Measurements from ENCODE around the gene NUDT21. TPM values are rescaled to one million over a fixed set of nuclear protein-coding genes. Genes with fewer than 3 reads are reported as not detected.
"Not testable (repeated sequence)": the region's sequence is repeated elsewhere in the genome, so short reads cannot be mapped to it uniquely, and the experiment has no call there.

Gene NUDT21
- total RNA-seq, 1 donor from 2014 or later, result 313 TPM

GRCh38 chr16:56405977-56406672 lies 45.0 kb downstream of the NUDT21 start:
- H3K36me3 Mint-ChIP-seq (ENCODE audit: low read depth), result peaks cover 20% of the 10 kb centered on the region
- DNase-seq (ENCODE audit: low spot score), result no peak
- H3K4me1 Mint-ChIP-seq (ENCODE audit: low read depth), result no peaks in the 10 kb centered on the region
- intact Hi-C loops (cut with micrococcal nuclease), result no loop called here
- no peak overlapping the region for H3K4me3 Mint-ChIP-seq
- H3K27ac Mint-ChIP-seq, result no peak overlapping the region
- H3K9me3 Mint-ChIP-seq, result no peaks in the 10 kb centered on the region
- H3K27me3 Mint-ChIP-seq (ENCODE audit: insufficient read depth), result no peaks in the 10 kb centered on the region

- Mint-ChIP-seq H3K9me3 (no peaks in the 10 kb centered on the region), H3K27me3 (ENCODE audit: insufficient read depth) (no peaks in the 10 kb centered on the region), H3K36me3 (ENCODE audit: low read depth) (peaks cover 31% of the 10 kb centered on the region), H3K27ac (no peak overlapping the region), H3K4me3 (no peak overlapping the region), H3K4me1 (ENCODE audit: low read depth) (no peaks in the 10 kb centered on the region)
- intact Hi-C loops (cut with micrococcal nuclease), result no loop called here
- DNase-seq (ENCODE audit: low spot score), result no peak
Observed at GRCh38 chr16:56401482-56401881, 49.6 kb downstream of the NUDT21 start.

GRCh38 chr16:56400458-56400857 lies 50.7 kb downstream of the NUDT21 start:
- Mint-ChIP-seq H3K4me3 (no peak overlapping the region), H3K27me3 (ENCODE audit: insufficient read depth) (no peaks in the 10 kb centered on the region), H3K9me3 (no peaks in the 10 kb centered on the region), H3K36me3 (ENCODE audit: low read depth) (peaks cover 36% of the 10 kb centered on the region), H3K4me1 (ENCODE audit: low read depth) (no peaks in the 10 kb centered on the region), H3K27ac (no peak overlapping the region)
- intact Hi-C loops (cut with micrococcal nuclease), result no loop called here
- no peak for DNase-seq (ENCODE audit: low spot score)

GRCh38 chr16:56399486-56399885 lies 51.6 kb downstream of the NUDT21 start:
- intact Hi-C loops (cut with micrococcal nuclease), result no loop called here
- no peaks in the 10 kb centered on the region for H3K4me1 Mint-ChIP-seq (ENCODE audit: low read depth)
- H3K9me3 Mint-ChIP-seq, result no peaks in the 10 kb centered on the region
- no peak for DNase-seq (ENCODE audit: low spot score)
- peaks cover 40% of the 10 kb centered on the region for H3K36me3 Mint-ChIP-seq (ENCODE audit: low read depth)
- H3K4me3 Mint-ChIP-seq, result no peak overlapping the region
- no peak overlapping the region for H3K27ac Mint-ChIP-seq
- no peaks in the 10 kb centered on the region for H3K27me3 Mint-ChIP-seq (ENCODE audit: insufficient read depth)

- Mint-ChIP-seq H3K27ac (no peak overlapping the region), H3K4me3 (no peak overlapping the region), H3K27me3 (ENCODE audit: insufficient read depth) (no peaks in the 10 kb centered on the region), H3K36me3 (ENCODE audit: low read depth) (peaks cover 41% of the 10 kb centered on the region), H3K4me1 (ENCODE audit: low read depth) (no peaks in the 10 kb centered on the region), H3K9me3 (no peaks in the 10 kb centered on the region)
- intact Hi-C loops (cut with micrococcal nuclease), result no loop called here
- DNase-seq (ENCODE audit: low spot score), result no peak
Observed at GRCh38 chr16:56399047-56399446, 52.1 kb downstream of the NUDT21 start.

- peaks cover 45% of the 10 kb centered on the region for H3K36me3 Mint-ChIP-seq (ENCODE audit: low read depth)
- H3K4me3 Mint-ChIP-seq; intact Hi-C loops (cut with micrococcal nuclease); H3K4me1 Mint-ChIP-seq (ENCODE audit: low read depth); H3K27ac Mint-ChIP-seq; H3K9me3 Mint-ChIP-seq; DNase-seq (ENCODE audit: low spot score); H3K27me3 Mint-ChIP-seq (ENCODE audit: insufficient read depth): not testable (repeated sequence)
Observed at GRCh38 chr16:56396724-56397123, 54.4 kb downstream of the NUDT21 start.

- Mint-ChIP-seq H3K9me3 (no peaks in the 10 kb centered on the region), H3K4me1 (ENCODE audit: low read depth) (no peaks in the 10 kb centered on the region), H3K27me3 (ENCODE audit: insufficient read depth) (no peaks in the 10 kb centered on the region), H3K4me3 (no peak overlapping the region), H3K36me3 (ENCODE audit: low read depth) (peaks cover 45% of the 10 kb centered on the region), H3K27ac (no peak overlapping the region)
- no peak for DNase-seq (ENCODE audit: low spot score)
- intact Hi-C loops (cut with micrococcal nuclease), result no loop called here
Observed at GRCh38 chr16:56389554-56389953, 61.6 kb downstream of the NUDT21 start.

- Mint-ChIP-seq H3K27ac (no peak overlapping the region), H3K4me1 (ENCODE audit: low read depth) (peaks cover 8% of the 10 kb centered on the region), H3K27me3 (ENCODE audit: insufficient read depth) (no peaks in the 10 kb centered on the region), H3K4me3 (no peak overlapping the region), H3K9me3 (peaks cover 6% of the 10 kb centered on the region), H3K36me3 (ENCODE audit: low read depth) (peaks cover 51% of the 10 kb centered on the region)
- DNase-seq (ENCODE audit: low spot score), result no peak
- intact Hi-C loops (cut with micrococcal nuclease), result no loop called here
Observed at GRCh38 chr16:56388209-56388608, 62.9 kb downstream of the NUDT21 start.

- H3K4me3 Mint-ChIP-seq, result no peak overlapping the region
- DNase-seq (ENCODE audit: low spot score), result no peak
- intact Hi-C loops (cut with micrococcal nuclease), result no loop called here
- no peak overlapping the region for H3K27ac Mint-ChIP-seq
- peaks cover 10% of the 10 kb centered on the region for H3K9me3 Mint-ChIP-seq
- peaks cover 52% of the 10 kb centered on the region for H3K36me3 Mint-ChIP-seq (ENCODE audit: low read depth)
- no peaks in the 10 kb centered on the region for H3K27me3 Mint-ChIP-seq (ENCODE audit: insufficient read depth)
- H3K4me1 Mint-ChIP-seq (ENCODE audit: low read depth), result peaks cover 8% of the 10 kb centered on the region
Observed at GRCh38 chr16:56387396-56387795, 63.7 kb downstream of the NUDT21 start.

GRCh38 chr16:56384074-56384721 lies 66.9 kb downstream of the NUDT21 start:
- peaks cover 33% of the 10 kb centered on the region for H3K9me3 Mint-ChIP-seq
- peaks cover 61% of the 10 kb centered on the region for H3K36me3 Mint-ChIP-seq (ENCODE audit: low read depth)
- no peak overlapping the region for H3K27ac Mint-ChIP-seq
- no peak overlapping the region for H3K4me3 Mint-ChIP-seq
- intact Hi-C loops (cut with micrococcal nuclease), result no loop called here
- no peak for DNase-seq (ENCODE audit: low spot score)
- H3K27me3 Mint-ChIP-seq (ENCODE audit: insufficient read depth), result no peaks in the 10 kb centered on the region
- peaks cover 8% of the 10 kb centered on the region for H3K4me1 Mint-ChIP-seq (ENCODE audit: low read depth)

GRCh38 chr16:56382901-56383355 lies 68.2 kb downstream of the NUDT21 start:
- no peak overlapping the region for H3K27ac Mint-ChIP-seq
- H3K36me3 Mint-ChIP-seq (ENCODE audit: low read depth), result peaks cover 70% of the 10 kb centered on the region
- H3K4me1 Mint-ChIP-seq (ENCODE audit: low read depth), result peaks cover 8% of the 10 kb centered on the region
- no peak overlapping the region for H3K4me3 Mint-ChIP-seq
- intact Hi-C loops (cut with micrococcal nuclease), result no loop called here
- no peak for DNase-seq (ENCODE audit: low spot score)
- H3K27me3 Mint-ChIP-seq (ENCODE audit: insufficient read depth), result no peaks in the 10 kb centered on the region
- peaks cover 38% of the 10 kb centered on the region for H3K9me3 Mint-ChIP-seq

- H3K4me1 Mint-ChIP-seq (ENCODE audit: low read depth), result peaks cover 8% of the 10 kb centered on the region
- H3K4me3 Mint-ChIP-seq, result no peak overlapping the region
- no peaks in the 10 kb centered on the region for H3K27me3 Mint-ChIP-seq (ENCODE audit: insufficient read depth)
- peaks cover 38% of the 10 kb centered on the region for H3K9me3 Mint-ChIP-seq
- intact Hi-C loops (cut with micrococcal nuclease), result no loop called here
- H3K36me3 Mint-ChIP-seq (ENCODE audit: low read depth), result peaks cover 69% of the 10 kb centered on the region
- no peak for DNase-seq (ENCODE audit: low spot score)
- H3K27ac Mint-ChIP-seq, result no peak overlapping the region
Observed at GRCh38 chr16:56382459-56382858, 68.7 kb downstream of the NUDT21 start.

- H3K27ac Mint-ChIP-seq; H3K27me3 Mint-ChIP-seq (ENCODE audit: insufficient read depth); H3K4me3 Mint-ChIP-seq; DNase-seq (ENCODE audit: low spot score); intact Hi-C loops (cut with micrococcal nuclease); H3K4me1 Mint-ChIP-seq (ENCODE audit: low read depth): not testable (repeated sequence)
- Mint-ChIP-seq H3K9me3 (peaks cover 38% of the 10 kb centered on the region), H3K36me3 (ENCODE audit: low read depth) (peaks cover 70% of the 10 kb centered on the region)
Observed at GRCh38 chr16:56380778-56381485, 70.2 kb downstream of the NUDT21 start.

Data from activated T-helper 1 cell treated with anti-CD3 and anti-CD28 coated beads, Interleukin-12 subunit alpha, Interleukin-12 subunit beta, Interleukin-2, Interleukin-4 antibody, amounts not matched to agents 30 ng/mL and 10 ng/mL and 1 ng/mL, durations not matched to agents 14 hours and 24 hours and 36 hours (primary cell).